HG02623 (cell line): ENCODE measurements around the gene PLXND1.

Experiments
- ATAC-seq: cut with Tn5 transposase; IDR thresholded peaks from one replicate; pipeline ENCODE4 v1.9.1; 2021; ENCODE audit warnings: moderate library complexity; ENCODE audit not compliant: unreplicated experiment

PLXND1 gene

DNA sequence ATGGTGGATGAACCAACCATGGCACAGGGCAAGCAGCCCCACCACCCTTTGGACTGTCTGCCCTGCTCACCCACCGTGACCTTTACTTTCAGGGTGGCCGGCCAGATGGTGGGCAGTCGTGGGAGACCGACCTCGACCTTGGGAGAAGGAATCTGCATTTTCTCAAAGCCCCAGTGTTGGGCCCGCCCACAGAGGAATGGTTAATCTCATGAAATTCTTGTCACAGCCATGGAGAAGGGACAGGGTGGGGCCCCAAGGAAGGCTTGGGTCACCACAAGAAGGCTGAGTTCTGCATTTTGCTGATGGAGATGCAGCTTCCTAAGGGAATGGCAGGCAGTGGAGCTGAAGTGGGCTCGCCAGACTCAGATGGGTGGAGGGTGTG is 2.9 kb downstream of the PLXND1 start:
- ATAC-seq, result no peak

DNA sequence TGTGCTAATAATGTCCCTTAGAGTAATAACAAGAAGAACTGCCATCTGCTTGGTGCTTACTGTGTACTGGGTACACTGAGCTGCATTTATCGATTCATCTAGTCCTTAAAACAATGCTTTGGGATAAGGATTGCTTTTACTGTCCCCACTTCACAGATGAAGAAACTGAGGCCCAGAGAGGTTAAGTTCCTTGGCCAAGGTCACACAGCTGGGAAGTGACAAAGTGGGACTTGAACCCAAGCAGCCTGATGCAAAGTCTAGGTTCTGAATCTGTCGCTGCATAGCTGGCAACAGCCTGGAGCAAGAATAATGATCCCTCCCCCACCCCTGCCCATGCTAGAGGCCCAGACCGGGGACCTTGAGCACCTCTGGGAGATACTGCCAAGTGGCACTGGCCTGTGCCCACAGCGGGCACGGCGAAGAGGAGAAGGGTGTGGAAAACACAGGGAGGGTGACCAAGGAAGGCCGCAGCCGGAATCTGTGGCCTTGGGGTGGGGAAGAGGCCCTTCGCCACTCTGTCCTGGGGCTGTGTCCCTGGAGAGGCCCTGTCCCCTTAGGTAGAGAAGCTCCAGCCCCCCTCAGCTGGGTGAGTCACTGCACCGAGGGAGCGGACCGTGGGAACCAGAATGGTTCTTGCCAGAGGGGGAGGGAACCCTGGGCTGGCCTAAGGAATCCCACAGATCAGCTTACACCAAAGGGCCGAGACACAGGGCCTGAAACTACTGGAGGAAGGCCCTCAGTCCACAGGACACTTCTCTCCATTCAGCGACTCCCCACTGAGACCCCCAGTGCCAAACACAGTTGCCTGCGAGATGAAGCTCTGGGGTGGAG is 3.5 kb downstream of the PLXND1 start:
- ATAC-seq, result no peak

GRCh38 chr3:129602309-129602708 is 4.2 kb downstream of the PLXND1 start:
- ATAC-seq, result no peak

DNA sequence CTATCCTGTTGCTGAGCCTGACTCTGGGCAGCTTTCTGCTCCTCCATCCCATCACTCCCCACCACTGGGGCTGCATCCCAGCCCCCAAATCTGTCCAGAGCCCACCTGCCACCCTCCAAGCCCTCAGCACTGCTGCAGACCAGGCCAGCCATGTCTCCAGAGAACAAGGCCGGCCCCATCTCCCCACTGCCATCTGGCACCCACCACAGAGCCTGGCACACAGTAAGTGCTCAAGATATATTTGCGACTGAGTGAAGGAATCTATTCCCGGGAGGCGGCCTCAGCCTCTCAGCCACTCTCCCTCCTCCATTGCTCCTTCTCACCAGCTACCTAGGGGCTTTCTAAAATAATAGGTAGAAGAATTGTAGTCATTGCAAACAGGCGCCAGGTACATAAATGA is 4.8 kb downstream of the PLXND1 start:
- ATAC-seq, result no peak

GRCh38 chr3:129600348-129600747 is 6.1 kb downstream of the PLXND1 start:
- ATAC-seq, result no peak

DNA sequence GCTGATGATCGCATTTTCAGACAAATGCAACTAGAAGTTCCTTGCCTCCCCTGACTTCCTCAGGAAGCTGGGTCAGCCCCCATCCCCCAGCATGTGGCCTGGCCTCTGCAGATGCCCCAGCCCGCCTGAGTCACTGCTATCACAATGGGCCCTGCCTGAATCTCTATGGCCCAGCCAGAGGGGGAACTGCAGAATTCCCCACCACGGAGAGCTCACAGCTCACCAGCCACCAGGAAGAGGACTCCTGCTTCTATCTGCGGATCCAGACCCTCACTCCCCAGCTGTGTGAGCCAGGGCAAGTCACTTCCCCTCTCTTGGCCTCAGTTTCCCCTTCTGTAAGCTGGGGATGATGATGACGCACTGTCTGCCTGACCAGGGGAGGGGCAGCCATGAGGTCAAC is 6.9 kb downstream of the PLXND1 start:
- ATAC-seq, result no peak

DNA sequence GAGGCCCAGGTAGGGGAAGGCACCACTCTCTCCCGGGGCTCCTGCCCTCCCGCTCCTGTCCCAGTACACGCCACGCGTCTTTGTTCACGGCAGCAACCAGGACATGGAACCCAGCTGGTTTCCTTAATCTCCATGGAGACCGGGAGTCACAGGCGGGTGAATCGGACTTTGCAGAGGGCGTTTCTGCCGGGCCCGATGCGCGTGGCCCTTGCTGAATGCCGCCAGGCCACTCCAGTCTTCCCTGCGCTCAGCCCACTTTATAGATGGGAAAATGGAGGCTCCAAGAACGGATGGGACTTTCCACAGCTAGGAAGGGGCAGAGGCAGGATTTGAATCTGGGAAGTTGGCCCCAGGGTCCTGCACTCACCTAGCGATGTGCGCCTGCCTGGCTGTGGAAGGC is 7.4 kb downstream of the PLXND1 start:
- ATAC-seq, result no peak

- ATAC-seq, result no peak
Observed at GRCh38 chr3:129598484-129598883, 8.0 kb downstream of the PLXND1 start.

- no peak for ATAC-seq
Observed at GRCh38 chr3:129598000-129598381, 8.5 kb downstream of the PLXND1 start.

DNA sequence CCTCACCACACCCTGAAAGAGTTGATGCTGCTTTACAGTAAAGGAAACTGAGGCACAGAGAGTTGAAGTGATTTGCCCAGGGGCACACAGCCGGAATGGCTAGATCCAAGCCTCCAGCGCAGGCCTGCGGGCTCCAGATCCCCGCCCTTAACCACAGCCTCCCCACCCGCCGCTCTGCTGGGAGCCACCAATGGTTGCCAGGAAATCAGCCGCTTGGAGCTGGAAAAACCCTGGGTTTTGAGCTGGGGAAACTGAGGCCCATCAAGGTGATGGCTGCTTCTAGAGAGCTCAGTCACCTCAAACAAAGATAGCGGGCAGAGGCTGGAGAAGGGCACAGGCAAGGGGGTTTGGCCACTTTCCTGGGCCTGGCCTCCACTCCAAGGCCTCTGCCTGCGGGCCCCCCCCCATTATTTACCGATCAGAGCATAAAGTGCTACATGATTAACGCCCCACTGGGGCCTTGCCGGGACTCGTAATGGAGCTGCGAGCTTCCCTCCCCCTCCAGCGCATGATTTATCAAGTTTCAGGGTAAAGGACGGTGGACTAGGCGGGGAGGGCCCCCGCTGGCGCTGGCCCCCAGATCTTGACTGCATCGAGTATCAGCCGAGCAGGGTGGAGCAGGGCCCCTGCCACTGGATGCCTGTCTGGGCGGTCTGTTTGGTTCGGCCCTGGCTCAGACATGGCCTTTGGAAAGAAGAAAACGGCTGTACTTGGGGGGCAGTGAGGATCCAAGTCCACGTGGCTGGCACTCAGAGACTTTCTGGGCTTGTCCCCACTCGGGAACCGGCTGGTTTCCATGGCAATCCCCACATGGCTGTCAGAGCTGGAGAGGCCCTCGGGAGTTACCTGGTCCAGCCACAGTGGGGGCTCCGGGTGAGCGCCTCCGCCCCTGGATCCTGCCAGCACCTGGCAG is 9.1 kb downstream of the PLXND1 start:
- no peak for ATAC-seq

DNA sequence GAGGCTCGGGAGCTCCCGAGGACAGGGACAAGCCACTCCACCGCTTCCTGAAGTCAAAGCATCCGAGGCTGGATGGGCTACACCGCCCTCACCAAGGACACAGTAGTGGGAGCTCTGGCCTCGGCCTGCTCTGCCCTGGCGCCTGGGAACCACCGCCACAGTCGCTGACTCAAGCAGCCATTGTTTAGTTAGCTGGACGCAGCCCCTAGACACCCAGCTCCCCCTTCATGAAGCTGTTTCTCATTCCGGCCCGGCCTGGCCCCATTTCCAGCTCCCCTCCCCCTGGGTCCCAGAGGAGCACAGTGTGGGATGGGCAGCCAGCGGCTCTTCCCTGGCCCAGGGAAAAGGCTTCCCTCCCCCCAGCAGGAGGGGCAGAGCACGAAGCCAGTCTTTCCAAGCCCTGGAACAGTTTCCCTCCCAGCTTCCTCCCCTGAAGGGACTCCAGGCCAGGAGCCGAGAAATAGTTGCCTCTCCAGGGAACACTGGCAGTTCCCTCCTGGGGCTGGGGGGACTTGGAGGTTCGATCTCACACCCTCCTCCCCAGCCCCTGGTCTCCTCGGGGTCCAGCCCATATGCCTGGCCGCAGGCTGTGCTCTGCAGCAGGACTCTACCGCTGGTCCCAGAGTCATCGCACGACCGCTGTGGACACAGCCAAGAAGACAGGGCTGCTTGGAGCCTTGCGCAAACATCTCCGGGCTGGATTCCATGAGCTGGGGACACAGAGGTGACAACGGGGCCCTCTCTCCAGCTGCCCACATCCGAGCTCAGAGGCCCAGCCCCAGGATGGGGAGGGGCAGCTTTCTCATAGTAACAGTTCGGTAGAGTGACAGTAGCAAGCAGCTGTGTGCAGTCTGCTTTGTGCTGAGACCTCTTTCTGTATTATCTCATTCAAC is 10.0 kb downstream of the PLXND1 start:
- no peak for ATAC-seq

DNA sequence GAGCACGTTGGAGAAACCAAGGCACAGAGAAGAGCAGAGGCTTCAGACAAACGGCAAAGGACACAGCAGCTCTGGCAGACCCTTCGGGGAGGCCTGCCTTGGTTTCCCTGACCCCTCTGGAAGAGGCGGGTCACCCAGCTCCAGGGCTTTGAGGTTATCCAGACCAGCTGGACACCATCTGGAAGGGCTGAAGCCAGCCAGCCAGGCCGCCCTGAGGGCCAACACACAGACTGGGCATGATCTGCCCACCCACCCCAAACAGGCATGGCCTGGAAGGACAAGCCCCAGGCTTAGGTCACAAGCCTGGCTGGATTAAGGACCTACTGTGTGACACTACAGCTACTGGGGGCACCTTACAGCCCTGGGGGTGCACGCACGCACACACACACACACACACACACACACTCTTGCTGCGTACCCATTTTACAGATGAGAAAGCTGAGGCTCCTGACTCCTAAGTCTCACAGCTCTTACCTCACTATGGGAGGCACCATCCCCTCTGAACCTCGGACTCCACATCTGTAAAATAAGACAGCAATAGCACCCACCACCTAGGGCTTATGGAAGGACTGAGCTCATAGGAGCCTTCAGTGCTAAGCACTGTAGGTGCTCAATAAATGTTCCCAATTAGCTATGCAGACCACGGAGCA is 10.8 kb downstream of the PLXND1 start:
- no peak for ATAC-seq

- ATAC-seq, result no peak
Observed at GRCh38 chr3:129594907-129595390, 11.5 kb downstream of the PLXND1 start.

- no peak for ATAC-seq
Observed at GRCh38 chr3:129594409-129594808, 12.1 kb downstream of the PLXND1 start.

GRCh38 chr3:129593595-129594339 is 12.7 kb downstream of the PLXND1 start:
- no peak for ATAC-seq

GRCh38 chr3:129593230-129593594 is 13.3 kb downstream of the PLXND1 start:
- no peak for ATAC-seq

GRCh38 chr3:129592381-129593131 is 13.9 kb downstream of the PLXND1 start:
- no peak for ATAC-seq

- ATAC-seq, result no peak
Observed at GRCh38 chr3:129591932-129592331, 14.5 kb downstream of the PLXND1 start.

DNA sequence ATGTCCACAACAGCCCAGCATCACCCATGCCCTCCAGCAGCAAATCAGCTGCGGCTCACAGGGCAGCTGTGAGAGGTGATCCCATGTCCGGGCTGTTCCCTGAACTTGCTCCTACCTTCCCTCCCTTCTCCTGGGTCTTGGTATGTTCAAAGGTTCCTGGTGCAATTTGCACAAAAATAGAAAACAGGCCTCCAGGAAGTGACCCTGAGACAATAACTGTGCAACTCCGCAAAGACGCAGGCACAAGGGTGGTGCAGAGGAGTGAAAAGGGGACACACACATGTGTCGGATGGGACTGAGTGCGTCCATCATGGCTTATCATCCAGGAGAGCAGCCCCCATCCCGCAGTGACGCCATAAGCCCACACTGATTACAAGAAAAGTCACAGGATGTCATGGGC is 16.3 kb downstream of the PLXND1 start:
- no peak for ATAC-seq
